Keratinocyte (primary cell): ENCODE results near the gene C15orf61.

ENCODE experiments used
- EZH2 ChIP-seq: IDR thresholded peaks from one replicate; pipeline ENCODE4 v1.6.1; 2012; ENCODE audit warnings: inconsistent platforms, mild to moderate bottlenecking, low read length, moderate library complexity
- TF ChIP-seq, protein P1 (sequence below), 3 experiments: IDR thresholded peaks in 1 of 3; conservative IDR thresholded peaks in 1 of 3; optimal IDR thresholded peaks in 1 of 3; 2 replicates in 2 of 3; 3 replicates in 1 of 3; pipeline versions ENCODE3 to v1.5.1; 2011; ENCODE audit warnings: low read length in 3 of 3, mild to moderate bottlenecking in 3 of 3, moderate library complexity in 2 of 3, control low read depth in 1 of 3, inconsistent platforms in 1 of 3; ENCODE audit not compliant: insufficient read depth in 2 of 3; ENCODE audit errors: extremely low read depth in 1 of 3

DNA sequence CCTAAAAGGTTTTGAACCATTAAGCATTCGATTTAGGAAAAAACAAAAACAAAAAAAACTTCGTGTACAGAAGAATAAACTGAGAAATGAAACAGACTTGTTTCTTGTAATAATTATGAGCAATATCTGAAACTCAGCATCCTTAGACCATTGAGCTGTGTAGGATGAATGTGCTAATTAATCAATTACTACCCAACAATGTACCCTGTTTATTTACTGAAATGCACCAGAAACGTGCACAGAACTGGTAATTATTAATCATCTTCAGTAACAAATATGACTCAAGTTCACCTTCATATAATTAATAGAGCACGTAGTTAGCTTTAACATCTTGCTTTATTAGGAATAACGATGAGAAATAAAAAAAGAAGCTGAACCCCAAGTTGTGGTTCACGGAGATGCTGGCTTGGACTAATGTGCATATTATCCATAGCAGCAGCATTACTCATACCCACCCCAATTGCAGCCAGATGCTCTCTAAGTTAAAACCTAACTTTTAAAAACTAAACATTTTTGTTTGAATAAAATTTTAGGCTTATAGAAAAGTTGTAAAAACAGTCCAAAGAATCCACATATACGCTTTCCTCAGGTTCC, 10.2 kb upstream of the C15orf61 start:
- TF ChIP-seq EZH2, result no peak
- TF ChIP-seq, protein P1, sequence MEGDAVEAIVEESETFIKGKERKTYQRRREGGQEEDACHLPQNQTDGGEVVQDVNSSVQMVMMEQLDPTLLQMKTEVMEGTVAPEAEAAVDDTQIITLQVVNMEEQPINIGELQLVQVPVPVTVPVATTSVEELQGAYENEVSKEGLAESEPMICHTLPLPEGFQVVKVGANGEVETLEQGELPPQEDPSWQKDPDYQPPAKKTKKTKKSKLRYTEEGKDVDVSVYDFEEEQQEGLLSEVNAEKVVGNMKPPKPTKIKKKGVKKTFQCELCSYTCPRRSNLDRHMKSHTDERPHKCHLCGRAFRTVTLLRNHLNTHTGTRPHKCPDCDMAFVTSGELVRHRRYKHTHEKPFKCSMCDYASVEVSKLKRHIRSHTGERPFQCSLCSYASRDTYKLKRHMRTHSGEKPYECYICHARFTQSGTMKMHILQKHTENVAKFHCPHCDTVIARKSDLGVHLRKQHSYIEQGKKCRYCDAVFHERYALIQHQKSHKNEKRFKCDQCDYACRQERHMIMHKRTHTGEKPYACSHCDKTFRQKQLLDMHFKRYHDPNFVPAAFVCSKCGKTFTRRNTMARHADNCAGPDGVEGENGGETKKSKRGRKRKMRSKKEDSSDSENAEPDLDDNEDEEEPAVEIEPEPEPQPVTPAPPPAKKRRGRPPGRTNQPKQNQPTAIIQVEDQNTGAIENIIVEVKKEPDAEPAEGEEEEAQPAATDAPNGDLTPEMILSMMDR (optimal IDR thresholded peaks at IDR 0.05 in 1 of 3, IDR thresholded peaks at IDR 0.05 in 1 of 3, conservative IDR thresholded peaks at IDR 0.05 in 1 of 3; ENCODE audit: extremely low read depth in 1 of 3, insufficient read depth in 2 of 3, low read length in 3 of 3), result no peak
